ENCODE results near the gene ERGIC1.
"Not testable (repeated sequence)": the region's sequence is repeated elsewhere in the genome, so short reads cannot be mapped to it uniquely, and the experiment has no call there.

The ERGIC1 gene

GRCh38 chr5:172849606-172850453, 15.8 kb downstream of the ERGIC1 start:
- DNase-seq: no peak

- DNase-seq: no peak
Measured at GRCh38 chr5:172850454-172850797, 16.4 kb downstream of the ERGIC1 start.

DNA sequence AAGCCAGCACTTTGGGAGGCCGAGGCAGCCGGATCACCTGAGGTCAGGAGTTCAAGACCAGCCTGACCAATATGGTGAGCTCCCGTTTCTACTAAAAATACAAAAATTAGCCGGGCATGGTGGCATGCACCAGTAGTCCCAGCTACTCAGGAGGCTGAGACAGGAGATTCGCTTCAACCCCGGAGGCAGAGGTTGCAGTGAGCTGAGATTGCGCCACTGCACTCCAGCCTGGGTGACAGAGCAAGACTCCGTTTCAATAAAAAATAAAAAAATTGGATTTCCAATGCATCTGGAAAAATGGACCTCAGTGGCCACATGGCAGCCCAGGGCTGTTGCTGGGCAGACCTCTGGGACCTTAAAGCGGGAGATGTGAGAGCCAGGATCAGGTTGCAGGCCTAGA, 17.2 kb downstream of the ERGIC1 start:
- DNase-seq: not testable (repeated sequence)

- no peak for DNase-seq
Measured at GRCh38 chr5:172852490-172853354, 18.7 kb downstream of the ERGIC1 start.

DNA sequence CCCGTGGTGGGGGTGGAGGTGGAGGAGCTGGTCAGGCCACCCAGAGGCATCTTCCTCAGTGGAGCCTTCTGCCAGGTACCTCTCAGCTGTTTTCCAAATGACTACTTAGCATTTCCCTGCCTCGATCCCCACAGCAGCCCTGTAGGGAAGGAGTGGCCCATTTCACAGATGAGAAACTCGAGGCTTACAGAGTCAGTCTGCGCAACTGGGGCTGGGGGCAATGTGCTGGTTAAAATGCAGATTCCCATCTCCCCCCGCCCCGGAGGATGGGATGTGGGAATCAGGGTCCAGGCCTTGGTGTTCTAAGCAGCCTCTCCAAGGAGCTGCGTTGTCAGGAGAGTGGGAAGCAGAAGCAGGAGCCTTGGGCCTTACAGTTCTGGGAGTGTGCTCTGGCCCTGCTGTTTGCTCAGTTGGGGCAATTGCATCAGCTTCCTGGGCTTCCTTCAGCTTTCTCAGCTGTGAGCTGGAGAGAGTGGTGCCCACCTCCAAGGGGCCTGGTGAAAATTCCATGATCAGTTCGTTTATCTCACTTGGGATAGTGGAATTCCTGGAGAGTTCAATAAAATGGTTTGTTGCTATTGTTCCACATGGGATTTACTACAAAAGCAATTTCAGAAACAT, 19.4 kb downstream of the ERGIC1 start:
- no peak for DNase-seq

DNA sequence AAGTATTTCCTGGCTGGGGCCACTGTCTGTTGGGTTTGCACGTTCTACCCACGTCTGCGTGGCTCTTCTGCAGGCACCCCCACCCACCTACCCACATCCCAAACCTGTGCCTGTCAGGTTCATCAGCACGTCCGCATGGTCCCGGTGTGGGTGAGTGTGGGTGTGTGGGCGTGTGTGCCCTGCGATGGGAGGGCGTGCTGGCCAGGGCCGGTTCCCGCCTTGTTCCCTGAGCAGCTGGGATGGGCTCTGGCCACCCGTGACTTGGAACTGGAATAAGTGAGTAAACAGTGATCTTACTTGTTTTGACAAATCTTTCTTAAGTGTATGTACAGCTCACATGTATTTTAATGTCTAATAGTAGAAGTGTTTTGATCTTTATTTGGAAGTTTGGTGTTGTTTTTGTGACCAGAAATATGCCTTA, 20.4 kb downstream of the ERGIC1 start:
- no peak for DNase-seq

DNA sequence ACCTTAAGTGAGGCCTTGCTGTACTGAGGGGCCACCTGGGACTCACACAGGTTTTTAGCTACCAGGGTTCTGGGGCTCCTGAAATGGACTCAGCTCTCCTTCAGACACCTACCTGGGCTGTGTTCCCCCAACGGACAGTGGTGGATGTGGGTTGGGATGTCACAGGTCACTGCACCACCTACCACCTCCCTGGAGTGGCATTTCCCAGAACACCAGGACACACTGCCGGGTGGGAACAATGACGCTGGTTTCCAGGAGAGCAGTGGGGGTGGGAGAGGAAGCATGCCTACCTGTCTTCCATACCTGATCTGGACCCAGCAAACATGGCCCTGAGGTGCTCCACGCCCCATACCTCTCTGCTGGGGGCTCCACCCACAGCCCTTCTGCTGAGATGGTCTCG, 20.9 kb downstream of the ERGIC1 start:
- no peak for DNase-seq

GRCh38 chr5:172855597-172856292, 21.7 kb downstream of the ERGIC1 start:
- DNase-seq: no peak

DNA sequence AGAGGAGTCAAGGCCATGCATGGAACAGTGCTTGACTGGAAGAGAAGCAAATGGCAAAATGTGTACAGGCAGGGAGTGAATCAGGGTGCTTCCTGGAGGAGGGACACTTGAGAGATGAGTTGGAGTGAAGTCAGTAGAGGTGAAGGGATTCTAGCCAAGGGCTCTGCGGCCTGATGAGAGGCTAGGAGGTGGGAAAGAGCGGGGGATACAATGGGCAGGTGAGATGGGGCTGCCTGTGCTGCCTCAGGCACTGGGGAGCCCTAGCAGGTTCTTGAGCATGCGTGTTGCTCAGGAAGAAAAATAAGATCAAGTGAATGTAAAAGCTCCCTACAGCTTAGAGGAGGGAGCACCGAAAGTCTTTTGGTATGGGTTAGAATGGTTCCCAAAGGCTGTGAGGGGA, 22.3 kb downstream of the ERGIC1 start:
- no peak for DNase-seq

DNA sequence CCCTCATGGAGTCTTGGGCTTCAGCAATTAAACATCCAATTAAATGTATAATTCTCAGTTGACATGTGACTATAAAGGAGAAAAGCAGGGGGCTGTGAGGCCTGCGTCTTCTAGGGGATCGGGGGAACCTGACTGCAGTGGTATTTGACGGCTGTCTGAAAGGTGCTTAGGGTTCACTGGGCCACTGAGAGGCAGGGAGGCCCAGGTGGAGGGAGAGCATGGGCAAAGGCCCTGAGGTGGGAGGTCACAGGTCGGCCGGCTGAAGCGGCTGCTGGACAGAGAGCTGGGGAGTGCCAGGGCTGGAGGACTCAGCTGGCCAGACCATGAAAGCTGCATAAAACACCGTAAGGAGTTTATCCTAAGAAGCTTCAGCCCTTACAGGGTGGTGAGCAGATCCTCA, 23.9 kb downstream of the ERGIC1 start:
- DNase-seq: no peak

DNA sequence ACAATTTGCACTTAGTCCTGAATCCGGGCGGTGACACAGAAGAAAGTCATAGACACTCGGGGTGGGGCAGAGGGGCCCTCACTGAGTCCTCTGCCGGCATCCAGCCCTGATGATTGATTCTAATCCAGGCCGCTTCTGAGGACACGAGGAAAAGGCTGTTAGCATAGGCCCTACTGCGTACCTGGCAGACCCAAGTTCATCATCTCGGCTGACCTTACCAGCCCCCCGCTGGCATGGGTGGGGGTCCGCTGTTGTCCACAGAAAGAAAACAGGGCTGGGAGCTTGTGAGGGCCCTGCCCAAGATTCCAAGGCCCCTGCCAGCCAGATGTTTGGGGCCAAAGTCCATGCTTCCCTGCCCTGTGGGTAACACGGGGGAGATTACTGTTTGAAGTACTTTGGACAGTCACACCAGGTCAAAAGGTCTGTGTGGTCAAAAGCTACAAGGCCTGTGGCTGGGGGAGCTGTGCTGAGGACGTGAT, 24.5 kb downstream of the ERGIC1 start:
- DNase-seq: no peak

- DNase-seq: no peak
Measured at GRCh38 chr5:172858990-172859811, 25.1 kb downstream of the ERGIC1 start.

DNA sequence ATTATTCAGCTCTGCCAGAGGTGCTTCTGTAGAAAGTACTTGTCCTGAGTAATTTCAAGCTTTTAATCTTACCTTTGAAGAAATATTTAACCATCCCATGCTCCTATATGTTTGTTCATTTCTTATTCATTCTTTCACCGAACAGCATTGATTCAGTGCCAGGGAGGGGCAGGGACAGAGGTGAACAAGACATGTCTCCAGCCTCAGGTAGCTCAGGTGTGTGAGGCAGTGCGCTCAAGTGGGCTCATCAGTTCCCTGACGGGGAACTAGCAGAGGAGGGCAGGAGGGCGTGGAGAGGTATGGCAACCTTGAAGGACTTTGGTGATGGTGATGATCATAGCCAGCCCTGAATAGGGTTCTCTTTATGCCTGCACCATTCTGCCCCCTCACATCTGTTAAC, 25.9 kb downstream of the ERGIC1 start:
- DNase-seq: no peak

DNA sequence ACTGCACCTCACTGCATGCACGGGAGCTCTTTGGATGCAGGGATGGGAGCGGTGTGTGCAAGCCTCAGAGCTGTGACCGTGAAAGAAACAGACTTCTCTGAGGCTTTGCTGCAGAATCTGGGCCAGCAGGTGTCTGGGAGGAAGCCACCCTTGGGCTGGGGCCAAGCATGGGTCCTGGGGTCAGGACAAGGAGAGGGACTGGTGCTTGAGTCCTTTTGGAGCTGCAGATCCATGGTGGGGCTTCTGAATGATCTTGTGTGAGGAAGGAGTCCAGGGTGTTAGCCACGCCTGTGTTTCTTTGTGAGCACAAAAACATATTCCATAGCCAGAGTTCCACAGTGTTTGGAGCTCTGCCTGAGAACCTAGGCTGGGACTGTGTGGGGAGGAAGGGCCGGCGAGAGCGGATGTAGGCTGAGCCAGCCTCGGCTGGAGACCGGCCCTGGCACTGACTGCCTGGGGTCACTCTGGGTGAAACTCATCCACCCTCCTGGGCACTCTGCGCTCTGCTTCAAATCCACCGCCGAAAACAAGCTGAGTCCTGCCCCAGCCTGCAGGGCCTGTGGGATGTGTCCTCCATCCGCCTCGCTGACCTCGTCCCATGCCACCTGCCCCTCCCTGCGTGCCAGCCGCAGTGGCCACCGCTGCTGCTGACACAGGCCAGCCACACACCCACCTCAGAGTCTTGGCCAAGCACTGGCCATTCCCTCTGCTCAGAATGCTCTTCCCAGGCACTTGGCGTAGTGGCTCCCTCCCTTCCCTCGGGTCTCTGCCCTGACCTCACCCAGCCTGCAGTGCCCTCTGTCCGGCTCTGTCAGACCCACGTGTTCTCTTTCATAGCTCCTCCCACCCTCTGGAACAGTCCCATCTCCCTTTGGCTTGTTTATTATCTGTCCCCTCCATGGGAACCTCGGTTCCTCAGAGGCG, 26.7 kb downstream of the ERGIC1 start:
- DNase-seq: no peak

GRCh38 chr5:172861461-172861860, 27.4 kb downstream of the ERGIC1 start:
- DNase-seq: no peak

- no peak for DNase-seq
Measured at GRCh38 chr5:172862165-172862801, 28.2 kb downstream of the ERGIC1 start.

DNA sequence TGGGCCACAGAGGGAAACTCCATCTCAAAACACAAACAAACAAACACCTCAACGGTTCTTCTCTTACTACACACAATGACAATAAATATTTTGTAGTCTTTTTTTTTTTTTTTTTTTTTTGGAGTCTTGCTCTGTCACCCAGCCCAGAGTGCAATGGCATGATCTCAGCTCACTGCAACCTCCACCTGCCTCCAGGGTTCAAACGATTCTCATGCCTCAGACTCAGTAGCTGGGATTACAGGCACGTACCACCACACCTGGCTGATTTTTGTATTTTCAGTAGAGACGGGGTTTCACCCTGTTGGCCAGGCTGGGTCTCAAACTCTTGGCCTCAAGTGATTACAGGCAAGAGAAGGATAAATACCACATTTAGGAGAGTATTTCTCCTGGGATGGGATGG, 30.1 kb downstream of the ERGIC1 start:
- not testable (repeated sequence) for DNase-seq

- DNase-seq: no peak
Measured at GRCh38 chr5:172864747-172865146, 30.7 kb downstream of the ERGIC1 start.

DNA sequence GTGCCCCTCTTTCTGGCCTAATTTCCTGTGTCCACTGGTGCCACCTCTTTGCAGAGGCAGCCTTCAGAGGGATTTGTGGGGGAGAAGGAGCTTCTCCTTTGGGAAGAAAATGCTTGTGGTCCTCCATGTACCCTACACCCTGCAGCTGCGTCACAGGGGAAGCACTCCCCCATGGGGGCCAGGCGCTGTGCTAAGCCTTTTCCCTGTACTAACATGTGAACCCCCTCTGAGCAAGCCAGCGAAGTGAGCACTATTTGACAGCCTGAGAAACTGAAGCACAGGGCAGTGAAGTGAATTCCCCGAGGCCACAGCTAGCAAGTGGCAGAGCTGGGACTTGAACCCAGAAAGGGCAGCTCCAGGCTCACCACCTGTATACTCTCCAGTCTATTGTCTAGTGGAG, 32.3 kb downstream of the ERGIC1 start:
- no peak for DNase-seq
